Spinal cord (tissue), 10 donors: ENCODE measurements around the gene OR5K2. TPM values are rescaled to one million over a fixed set of nuclear protein-coding genes. Genes with fewer than 3 reads are reported as not detected.

ENCODE experiments used
- DNase-seq, 6 donors: peaks; one replicate each; pipeline versions ENCODE4 v3.0.0 to v3.0.0-alpha.2; 2013 to 2015; ENCODE audit warnings: low spot score in 6 of 6, low read depth in 4 of 6
- H3K27ac ChIP-seq: one replicate; pipeline ENCODE4 v1.5.1; 2013; ENCODE audit warnings: low read depth, low read length, control low read depth
- H3K27me3 ChIP-seq: one replicate; pipeline ENCODE4 v1.6.1; 2013; ENCODE audit warnings: low read length; ENCODE audit not compliant: control insufficient read depth, insufficient read depth
- H3K36me3 ChIP-seq: one replicate; pipeline ENCODE4 v1.6.1; 2013; ENCODE audit warnings: low read length; ENCODE audit not compliant: control insufficient read depth, insufficient read depth
- H3K4me1 ChIP-seq: one replicate; pipeline ENCODE4 v1.6.1; 2013; ENCODE audit warnings: low read length; ENCODE audit not compliant: control insufficient read depth, insufficient read depth
- H3K4me3 ChIP-seq: one replicate; pipeline ENCODE4 v1.5.1; 2013; ENCODE audit warnings: low read depth, low read length, control low read depth
- H3K9me3 ChIP-seq: one replicate; pipeline ENCODE4 v1.6.1; 2013; ENCODE audit warnings: low read length; ENCODE audit not compliant: control insufficient read depth, insufficient read depth
- WGBS: methylation state at CpG from one replicate; pipeline ENCODE4 v1.1.5; 2013; ENCODE audit warnings: missing lambda C conversion rate; ENCODE audit not compliant: insufficient coverage; 5-methylcytosine and 5-hydroxymethylcytosine counted together
- polyA plus RNA-seq, 2 donors: library from polyadenylated mRNA; unstranded; fragments of 120-200 nt; gene quantifications; one replicate each; pipeline ENCODE4 v1.2.1, GENCODE V29; 2013; ENCODE audit not compliant: insufficient read length in 2 of 2
- total RNA-seq, 2 donors: library from RNA; depleted of rRNA in 1 of 2; stranded (reverse); fragments of 120-200 nt in 1 of 2; fragments of >200 nt in 1 of 2; gene quantifications; one replicate each; pipeline versions ENCODE4 v1.2.3 to v1.2.4, GENCODE V29; 2013 to 2014
- donor health status: healthy.

OR5K2 gene
- total and polyA plus RNA-seq, 4 donors = 0.26 TPM; not detected in 3

- Histone ChIP-seq H3K4me1 (no peaks in the 10 kb centered on the region), H3K4me3 (no peak overlapping the region), H3K27me3 (no peaks in the 10 kb centered on the region), H3K27ac (no peak overlapping the region), H3K36me3 (no peaks in the 10 kb centered on the region), H3K9me3 (no peaks in the 10 kb centered on the region)
- no peak for DNase-seq
- WGBS = 100% methylated on average over 1 of the region's 4 CpGs
Observed at GRCh38 chr3:98500019-98500418, 2.5 kb downstream of the OR5K2 start.

DNA sequence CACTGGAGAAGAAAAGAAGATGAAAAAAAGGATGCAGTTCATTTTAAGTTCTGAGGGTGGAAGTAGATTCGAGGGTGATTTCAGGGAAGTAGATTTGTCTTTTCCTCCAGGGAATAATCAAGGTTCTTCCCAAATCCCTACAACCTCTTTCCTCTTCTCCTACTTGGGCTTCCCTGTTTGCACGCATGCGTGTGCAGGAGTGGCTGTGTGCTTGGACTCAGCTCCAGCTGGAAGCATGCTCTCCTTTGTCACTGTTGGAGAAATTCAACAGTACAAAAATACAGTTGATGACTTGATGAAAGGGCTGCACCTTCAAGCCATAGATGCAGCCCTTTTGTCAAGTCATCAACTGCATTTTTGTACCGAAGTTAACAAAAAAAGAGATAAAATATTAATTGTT is 3.8 kb downstream of the OR5K2 start:
- Histone ChIP-seq H3K9me3 (no peaks in the 10 kb centered on the region), H3K36me3 (no peaks in the 10 kb centered on the region), H3K27me3 (no peaks in the 10 kb centered on the region), H3K4me1 (no peaks in the 10 kb centered on the region), H3K4me3 (no peak overlapping the region), H3K27ac (no peak overlapping the region)
- DNase-seq = no peak
- no CpG with 5 or more reads among the region's 4 CpGs for WGBS

DNA sequence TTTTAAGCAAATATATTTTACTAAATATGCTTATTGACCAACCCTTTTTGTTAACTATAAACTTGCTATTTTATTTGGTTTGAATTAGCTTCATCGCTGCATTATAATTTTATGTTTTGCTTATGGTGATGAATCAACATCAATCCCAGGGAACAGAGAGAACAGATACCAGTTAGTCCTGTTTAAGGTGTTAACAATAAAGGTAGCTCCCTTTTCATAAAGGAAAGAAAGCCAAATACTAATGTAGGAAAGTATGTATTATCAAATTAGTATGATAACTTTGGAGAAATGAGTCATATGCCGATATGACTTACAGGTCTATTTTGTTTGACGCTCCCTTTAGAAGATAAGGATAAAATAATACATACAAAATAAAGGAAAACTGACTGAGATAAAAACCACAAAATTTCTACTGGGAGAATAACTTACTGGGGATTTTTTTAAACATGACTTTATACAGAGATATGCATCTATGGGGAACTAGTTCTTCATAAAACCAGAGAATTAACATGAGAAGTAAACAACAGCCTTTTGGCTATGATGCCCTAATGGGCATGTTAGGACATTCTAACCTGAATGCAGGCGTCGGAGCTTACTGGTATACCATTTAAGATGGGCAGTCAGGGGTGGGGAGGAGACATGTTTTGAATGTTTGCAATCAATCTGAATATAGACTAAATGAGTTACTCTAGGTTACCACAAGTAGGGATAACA is 4.5 kb downstream of the OR5K2 start:
- 100% methylated on average over 2 of the region's 5 CpGs for WGBS
- Histone ChIP-seq H3K27me3 (no peaks in the 10 kb centered on the region), H3K9me3 (no peaks in the 10 kb centered on the region), H3K4me1 (no peaks in the 10 kb centered on the region), H3K27ac (no peak overlapping the region), H3K36me3 (no peaks in the 10 kb centered on the region), H3K4me3 (no peak overlapping the region)
- no peak for DNase-seq

- Histone ChIP-seq H3K27me3 (no peaks in the 10 kb centered on the region), H3K9me3 (no peaks in the 10 kb centered on the region), H3K36me3 (no peaks in the 10 kb centered on the region), H3K27ac (no peak overlapping the region), H3K4me1 (no peaks in the 10 kb centered on the region), H3K4me3 (no peak overlapping the region)
- no CpG with 5 or more reads among the region's 4 CpGs for WGBS
- no peak for DNase-seq
Observed at GRCh38 chr3:98504539-98504938, 7.1 kb downstream of the OR5K2 start.

GRCh38 chr3:98508582-98508981 is 11.1 kb downstream of the OR5K2 start:
- Histone ChIP-seq H3K27ac (no peak overlapping the region), H3K36me3 (no peaks in the 10 kb centered on the region), H3K4me1 (no peaks in the 10 kb centered on the region), H3K4me3 (no peak overlapping the region), H3K27me3 (no peaks in the 10 kb centered on the region), H3K9me3 (no peaks in the 10 kb centered on the region)
- DNase-seq = no peak
- WGBS = 100% methylated on average over 2 of the region's 2 CpGs

DNA sequence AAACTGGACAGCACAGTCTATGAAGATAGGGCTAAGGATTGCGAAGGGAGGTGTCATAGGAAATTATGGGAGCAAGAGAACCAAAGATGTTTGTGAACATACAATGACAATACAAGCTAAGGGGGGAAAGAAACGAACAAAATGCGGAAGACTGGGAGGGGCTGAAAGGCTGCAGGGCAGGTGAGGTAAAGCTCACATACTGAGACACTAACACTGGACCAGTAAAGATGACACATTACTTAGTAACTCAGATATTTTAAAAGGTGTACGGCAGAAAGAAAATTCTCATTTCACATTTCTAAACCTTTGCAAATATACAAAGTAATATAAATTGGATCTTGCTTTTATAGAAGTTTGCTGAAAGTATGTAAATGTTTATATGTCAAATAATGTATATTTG is 15.1 kb downstream of the OR5K2 start:
- Histone ChIP-seq H3K4me1 (no peaks in the 10 kb centered on the region), H3K4me3 (no peak overlapping the region), H3K9me3 (no peaks in the 10 kb centered on the region), H3K36me3 (peaks cover 6% of the 10 kb centered on the region), H3K27ac (no peak overlapping the region), H3K27me3 (no peaks in the 10 kb centered on the region)
- no peak for DNase-seq
- WGBS = 100% methylated on average over 1 of the region's 4 CpGs

- DNase-seq = peak in 1 of 6 donors; percentile 52
- Histone ChIP-seq H3K9me3 (no peaks in the 10 kb centered on the region), H3K27ac (no peak overlapping the region), H3K4me3 (no peak overlapping the region), H3K36me3 (peaks cover 6% of the 10 kb centered on the region), H3K27me3 (no peaks in the 10 kb centered on the region), H3K4me1 (no peaks in the 10 kb centered on the region)
- no CpG with 5 or more reads among the region's 4 CpGs for WGBS
Observed at GRCh38 chr3:98513091-98513511, 15.6 kb downstream of the OR5K2 start.

GRCh38 chr3:98513736-98514135 is 16.3 kb downstream of the OR5K2 start:
- 86% methylated on average over 1 of the region's 3 CpGs for WGBS
- Histone ChIP-seq H3K36me3 (peaks cover 6% of the 10 kb centered on the region), H3K4me1 (no peaks in the 10 kb centered on the region)

DNA sequence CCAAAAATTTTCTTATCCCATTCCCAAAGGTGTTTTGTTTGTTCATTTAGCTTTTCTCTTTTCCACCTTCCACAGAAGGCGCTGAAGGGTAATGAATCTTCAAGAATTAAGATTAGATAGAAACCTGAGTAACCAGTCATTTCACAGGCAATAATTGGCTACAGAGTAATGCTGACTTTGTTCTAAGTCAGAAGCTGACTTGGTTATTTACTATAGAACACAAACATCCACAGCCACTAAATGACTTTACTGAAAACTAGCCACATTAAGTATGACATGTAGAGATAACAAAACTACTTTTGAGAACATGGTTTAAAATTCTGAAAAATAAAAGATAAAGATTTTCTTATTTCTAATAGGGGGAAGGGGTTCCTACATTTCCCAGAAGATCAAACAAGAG is 17.5 kb downstream of the OR5K2 start:
- H3K27ac ChIP-seq = no peak overlapping the region
- no peaks in the 10 kb centered on the region for H3K9me3 ChIP-seq
- H3K4me1 ChIP-seq = no peaks in the 10 kb centered on the region
- DNase-seq = no peak
- no CpG with 5 or more reads among the region's 1 CpG for WGBS
- H3K27me3 ChIP-seq = no peaks in the 10 kb centered on the region
- no peak overlapping the region for H3K4me3 ChIP-seq
- peaks cover 6% of the 10 kb centered on the region for H3K36me3 ChIP-seq

More at GRCh38 chr3:98513736-98514135, 16.3 kb downstream of the OR5K2 start:
- no peaks in the 10 kb centered on the region for H3K27me3 ChIP-seq
- DNase-seq = no peak
- no peak overlapping the region for H3K4me3 ChIP-seq
- H3K9me3 ChIP-seq = no peaks in the 10 kb centered on the region
- H3K27ac ChIP-seq = no peak overlapping the region

GRCh38 chr3:98518816-98519215 is 21.3 kb downstream of the OR5K2 start:
- no peaks in the 10 kb centered on the region for H3K4me1 ChIP-seq
- no peak overlapping the region for H3K4me3 ChIP-seq
- peaks cover 6% of the 10 kb centered on the region for H3K36me3 ChIP-seq
- no peak for DNase-seq
- H3K9me3 ChIP-seq = no peaks in the 10 kb centered on the region
- H3K27ac ChIP-seq = no peak overlapping the region
- no peaks in the 10 kb centered on the region for H3K27me3 ChIP-seq
- 100% methylated on average over 1 of the region's 2 CpGs for WGBS
